ENCODE data around the gene SEPHS1. TPM values are rescaled to one million over a fixed set of nuclear protein-coding genes. Genes with fewer than 3 reads are reported as not detected.

The SEPHS1 gene
- total and polyA plus RNA-seq, 2 of the 8 experiments (the other 6 are each of a cell fraction or from before 2014, with no cell fraction given), result 270 to 683 TPM

DNA sequence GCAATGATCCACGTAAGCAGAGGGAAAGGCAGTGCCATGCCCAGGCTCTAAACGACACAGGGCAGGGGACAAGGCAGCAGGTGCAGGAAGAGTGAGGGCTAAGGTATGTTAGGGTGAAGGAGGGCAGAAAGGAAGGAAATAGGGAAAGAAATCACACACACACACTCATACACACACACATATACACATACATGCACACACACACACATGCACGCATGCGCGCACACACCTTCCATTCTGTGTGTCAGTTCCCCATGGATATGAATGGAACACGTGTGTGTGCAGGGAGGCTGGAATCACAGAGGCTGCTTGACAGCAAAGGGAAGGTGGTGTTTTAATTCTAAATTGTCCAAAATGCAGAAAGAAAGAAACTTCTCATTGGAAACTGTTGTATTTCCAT is 42.0 kb downstream of the SEPHS1 start:
- 95% methylated on average over 6 of the region's 6 CpGs; no CpG with 5 or more reads in 1 of the 2 experiments for WGBS, 2 experiments (ENCODE audit: extremely low coverage in 1 of 2, insufficient coverage in 1 of 2, insufficient read length in 1 of 2, insufficient replicate concordance in 2 of 2, low coverage in 1 of 2, low lambda C conversion rate in 2 of 2, missing lambda C conversion rate in 1 of 2)
- Histone ChIP-seq H4K8ac (ENCODE audit: extremely low read depth, insufficient read depth, low read length) (no peak overlapping the region; the same call in 1 of the 2 replicates), H4K91ac (replicated peaks; ENCODE audit: insufficient read length, low read length) (no peak overlapping the region), H3K14ac (ENCODE audit: insufficient read length) (no peak overlapping the region), H3K9me3 (ENCODE audit: insufficient read depth in 2 of 2, low read depth in 1 of 2, low read length in 1 of 2) (no peaks in the 10 kb centered on the region), H3K56ac (replicated peaks; ENCODE audit: insufficient read length, low read depth, low read length) (no peak overlapping the region), H2BK5ac (ENCODE audit: low read depth, low read length) (no peak overlapping the region), H3K9ac (replicated peaks in 1 of 4; ENCODE audit: extremely low read depth in 1 of 4, low read depth in 3 of 4, low read length in 3 of 4) (no peak overlapping the region), H3K4ac (replicated peaks; ENCODE audit: insufficient read length, low read depth, low read length) (no peak overlapping the region), H3K79me2 (ENCODE audit: control insufficient read depth in 1 of 2, insufficient read depth in 2 of 2, low read length in 2 of 2) (no peaks in the 10 kb centered on the region), H3K23ac (ENCODE audit: insufficient read length) (no peak overlapping the region), H2BK120ac (replicated peaks; ENCODE audit: low read depth, low read length) (no peak overlapping the region), H3K79me1 (ENCODE audit: low read depth, low read length) (no peaks in the 10 kb centered on the region), H4K20me1 (replicated peaks in 1 of 2; ENCODE audit: control insufficient read depth in 1 of 2, insufficient read depth in 2 of 2, low read length in 2 of 2) (no peaks in the 10 kb centered on the region), H3K36me3 (ENCODE audit: control insufficient read depth in 2 of 4, insufficient read depth in 4 of 4, low read length in 3 of 4) (no peaks in the 10 kb centered on the region), H3K27me3 (replicated peaks in 1 of 4; ENCODE audit: control insufficient read depth in 3 of 4, extremely low read depth in 1 of 4, insufficient read depth in 3 of 4, low read length in 3 of 4) (no peaks in the 10 kb centered on the region; a peak in 1 of 7 replicates), H3K23me2 (ENCODE audit: low read depth, low read length) (no peaks in the 10 kb centered on the region), H2BK20ac (ENCODE audit: low read length) (no peak overlapping the region), H2BK15ac (ENCODE audit: low read length) (no peak overlapping the region), H3K4me2 (ENCODE audit: insufficient read depth in 1 of 2, low read depth in 2 of 2, low read length in 2 of 2) (no peak overlapping the region), H2AK5ac (ENCODE audit: low read depth, low read length) (no peak overlapping the region), H3K4me3 (ENCODE audit: extremely low read depth in 1 of 4, insufficient read depth in 2 of 4, low read depth in 3 of 4, low read length in 4 of 4) (no peak overlapping the region), H3K4me1 (replicated peaks in 1 of 4; ENCODE audit: control insufficient read depth in 3 of 4, insufficient read depth in 4 of 4, low read length in 3 of 4) (no peaks in the 10 kb centered on the region), H2BK12ac (ENCODE audit: low read depth, low read length) (no peak overlapping the region; the same call in 1 of the 2 replicates), H4K5ac (ENCODE audit: insufficient read length, low read depth, low read length) (no peak overlapping the region), H3K27ac (ENCODE audit: low read depth, low read length) (no peak overlapping the region), H3K18ac (ENCODE audit: extremely low read depth, low read length) (no peak overlapping the region), H2AFZ (ENCODE audit: low read length) (no peak overlapping the region)
- FAIRE-seq (no peak), DNase-seq (ENCODE audit: low read depth in 1 of 2, low spot score in 2 of 2) (no peak)
- TF ChIP-seq KDM4A (IDR thresholded peaks at IDR 0.05; ENCODE audit: low read depth, low read length, severe bottlenecking) (no peak), CHD1 (IDR thresholded peaks at IDR 0.05; ENCODE audit: low read depth, low read length) (no peak), YY1 (IDR thresholded peaks at IDR 0.05; ENCODE audit: low read depth, low read length) (no peak), SP4 (IDR thresholded peaks at IDR 0.05; ENCODE audit: low read length) (no peak), BCL11A (IDR thresholded peaks at IDR 0.05; ENCODE audit: low read depth in 2 of 2, low read length in 2 of 2) (no peak), BACH1 (IDR thresholded peaks at IDR 0.05; ENCODE audit: low read length) (no peak), TEAD4 (IDR thresholded peaks at IDR 0.05; ENCODE audit: low read depth, low read length) (no peak), EGR1 (IDR thresholded peaks at IDR 0.05; ENCODE audit: borderline replicate concordance, low read depth, low read length) (no peak), POLR2A (IDR thresholded peaks at IDR 0.05; ENCODE audit: control extremely low read depth in 1 of 2, low read depth in 2 of 2, low read length in 2 of 2) (no peak), HDAC6 (IDR thresholded peaks at IDR 0.05; ENCODE audit: low read depth, low read length) (no peak), PHF8 (conservative IDR thresholded peaks at IDR 0.05; ENCODE audit: low read depth, low read length) (no peak), SP2 (IDR thresholded peaks at IDR 0.05; ENCODE audit: low read length) (no peak), FOSL1 (IDR thresholded peaks at IDR 0.05; ENCODE audit: insufficient read depth, low read depth, low read length) (no peak), GABPA (IDR thresholded peaks at IDR 0.05; ENCODE audit: borderline replicate concordance, insufficient read depth, low read length) (no peak)
- TF ChIP-seq, protein P1, sequence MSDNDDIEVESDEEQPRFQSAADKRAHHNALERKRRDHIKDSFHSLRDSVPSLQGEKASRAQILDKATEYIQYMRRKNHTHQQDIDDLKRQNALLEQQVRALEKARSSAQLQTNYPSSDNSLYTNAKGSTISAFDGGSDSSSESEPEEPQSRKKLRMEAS (IDR thresholded peaks at IDR 0.05), result no peak
- ChIA-PET POLR2A (ENCODE audit: partially characterized antibody) (interaction anchor here (1.0 kb wide), 1 partner anchor 31 kb away, joined by 3 read pairs; no protein-coding TSS in a partner anchor), CTCF (ENCODE audit: partially characterized antibody) (no interaction called here)

Measured in H1 (cell line).